ENCODE results near the gene PTGDS.

The PTGDS gene

GRCh38 chr9:136974817-136975535, 2.3 kb upstream of the PTGDS start:
- no peak for DNase-seq

- no peak for DNase-seq
Measured at GRCh38 chr9:136975644-136976043, 1.7 kb upstream of the PTGDS start.

GRCh38 chr9:136977649-136978072, 357 bp downstream of the PTGDS start:
- no peak for DNase-seq

GRCh38 chr9:136978073-136978864, 965 bp downstream of the PTGDS start:
- peak; percentile 88 for DNase-seq

DNA sequence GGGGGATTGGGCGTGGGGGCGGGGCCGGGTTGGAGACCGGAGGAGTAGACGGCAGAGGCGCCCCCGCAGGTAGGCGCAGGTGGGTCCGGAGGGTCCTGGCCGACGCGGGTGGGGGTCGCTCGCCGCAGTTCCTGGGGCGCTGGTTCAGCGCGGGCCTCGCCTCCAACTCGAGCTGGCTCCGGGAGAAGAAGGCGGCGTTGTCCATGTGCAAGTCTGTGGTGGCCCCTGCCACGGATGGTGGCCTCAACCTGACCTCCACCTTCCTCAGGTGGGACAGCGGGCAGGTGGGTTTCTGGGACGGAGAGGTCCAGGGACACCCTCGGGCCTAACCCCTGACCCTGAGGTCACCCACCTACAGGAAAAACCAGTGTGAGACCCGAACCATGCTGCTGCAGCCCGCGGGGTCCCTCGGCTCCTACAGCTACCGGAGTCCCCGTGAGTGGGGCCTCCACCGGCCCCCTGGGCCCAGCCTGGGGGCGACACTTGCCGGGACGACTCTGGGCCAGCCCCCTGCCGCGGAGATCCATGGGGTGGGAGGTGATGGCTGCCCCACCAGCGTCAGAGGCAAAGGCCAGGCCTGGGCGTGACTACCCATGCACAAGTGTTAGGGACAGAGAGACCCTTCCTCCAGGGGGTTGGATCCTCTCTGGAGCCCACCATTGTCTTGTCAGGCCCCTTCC, 1.7 kb downstream of the PTGDS start:
- DNase-seq = no peak

DNA sequence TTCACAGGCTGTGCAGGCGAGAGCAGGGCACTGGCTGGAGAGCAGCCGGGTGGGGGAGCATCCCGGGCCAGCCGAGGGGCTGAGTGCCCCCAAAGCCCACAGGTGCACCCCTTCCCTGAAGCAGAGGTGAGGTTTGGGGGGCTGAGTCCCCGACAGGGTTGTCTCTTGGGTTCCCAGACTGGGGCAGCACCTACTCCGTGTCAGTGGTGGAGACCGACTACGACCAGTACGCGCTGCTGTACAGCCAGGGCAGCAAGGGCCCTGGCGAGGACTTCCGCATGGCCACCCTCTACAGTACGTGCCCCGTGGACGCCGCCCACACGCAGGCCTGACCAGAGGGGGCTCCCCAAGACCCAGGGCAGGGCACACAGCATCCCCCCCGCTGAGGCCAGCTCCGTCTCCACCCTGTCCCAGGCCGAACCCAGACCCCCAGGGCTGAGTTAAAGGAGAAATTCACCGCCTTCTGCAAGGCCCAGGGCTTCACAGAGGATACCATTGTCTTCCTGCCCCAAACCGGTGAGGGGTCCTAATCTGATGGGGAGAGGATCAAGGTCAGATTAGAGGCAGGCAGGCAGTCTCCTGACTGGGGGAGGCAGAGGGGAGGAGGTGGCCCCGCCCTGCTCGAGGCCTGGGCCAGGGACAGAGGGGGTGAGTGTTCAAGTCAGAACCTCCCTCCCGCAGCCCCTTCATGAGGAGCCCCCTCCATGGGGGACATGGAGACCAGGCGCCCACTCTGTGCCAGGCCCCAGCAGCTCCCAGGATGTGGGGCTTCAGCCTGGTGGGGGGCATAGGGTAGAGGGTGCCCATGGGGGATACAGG, 2.7 kb downstream of the PTGDS start:
- DNase-seq = peak; percentile 27

- no peak for DNase-seq
Measured at GRCh38 chr9:136980669-136981478, 3.6 kb downstream of the PTGDS start.

DNA sequence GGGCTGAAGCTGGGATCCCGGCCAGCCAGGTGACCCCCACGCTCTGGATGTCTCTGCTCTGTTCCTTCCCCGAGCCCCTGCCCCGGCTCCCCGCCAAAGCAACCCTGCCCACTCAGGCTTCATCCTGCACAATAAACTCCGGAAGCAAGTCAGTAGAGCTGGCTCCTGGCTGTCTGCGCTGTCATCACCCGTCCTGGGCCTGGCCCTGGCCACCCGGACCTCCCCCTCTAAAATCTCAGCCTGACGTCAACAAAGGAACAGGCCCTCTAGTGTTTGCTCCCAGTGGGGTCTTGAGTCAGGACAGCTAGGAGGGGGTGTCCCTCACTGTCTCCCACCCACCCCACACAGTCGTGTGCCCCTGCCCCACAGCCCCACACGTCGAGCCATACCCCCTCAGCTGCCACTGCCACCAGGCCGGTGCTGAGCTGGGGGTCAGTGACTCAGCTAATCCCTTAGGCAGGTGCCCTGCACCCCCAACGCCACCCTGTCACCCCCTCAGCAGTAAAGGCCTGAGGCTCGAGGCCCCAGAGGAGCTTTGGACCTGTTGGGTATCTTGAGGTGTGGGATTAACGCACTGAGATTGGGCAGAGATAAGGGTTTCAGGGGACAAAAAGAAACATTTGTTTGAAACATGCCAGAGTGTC, 4.4 kb downstream of the PTGDS start:
- no peak for DNase-seq

GRCh38 chr9:136982232-136983051, 5.1 kb downstream of the PTGDS start, which contains the start of gene LCNL1:
Gene LCNL1, plus strand, starts transcription at chr9:136982993. Its CDS starts 594 bp downstream, at chr9:136983587.
- no peak for DNase-seq

DNA sequence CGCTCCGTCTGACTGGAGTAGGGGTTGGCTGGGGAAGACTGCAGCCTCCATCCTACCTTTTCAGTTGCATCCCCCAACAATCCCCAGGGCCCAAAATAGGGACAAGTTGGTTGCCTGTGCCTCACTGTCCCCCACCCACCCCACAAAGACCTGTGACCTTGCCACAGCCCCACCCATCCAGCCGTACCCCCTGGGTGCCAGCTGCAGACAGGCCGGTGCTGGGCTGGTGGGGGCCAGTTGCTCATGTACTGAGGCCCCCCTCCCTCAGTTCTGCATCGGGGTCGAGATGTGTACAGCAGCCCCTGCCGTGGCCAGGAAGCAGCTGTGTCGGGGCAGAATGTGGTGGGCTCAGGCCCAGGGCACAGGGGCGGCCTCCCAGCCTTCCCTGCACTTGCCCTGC, 5.9 kb downstream of the PTGDS start:
- no peak for DNase-seq

DNA sequence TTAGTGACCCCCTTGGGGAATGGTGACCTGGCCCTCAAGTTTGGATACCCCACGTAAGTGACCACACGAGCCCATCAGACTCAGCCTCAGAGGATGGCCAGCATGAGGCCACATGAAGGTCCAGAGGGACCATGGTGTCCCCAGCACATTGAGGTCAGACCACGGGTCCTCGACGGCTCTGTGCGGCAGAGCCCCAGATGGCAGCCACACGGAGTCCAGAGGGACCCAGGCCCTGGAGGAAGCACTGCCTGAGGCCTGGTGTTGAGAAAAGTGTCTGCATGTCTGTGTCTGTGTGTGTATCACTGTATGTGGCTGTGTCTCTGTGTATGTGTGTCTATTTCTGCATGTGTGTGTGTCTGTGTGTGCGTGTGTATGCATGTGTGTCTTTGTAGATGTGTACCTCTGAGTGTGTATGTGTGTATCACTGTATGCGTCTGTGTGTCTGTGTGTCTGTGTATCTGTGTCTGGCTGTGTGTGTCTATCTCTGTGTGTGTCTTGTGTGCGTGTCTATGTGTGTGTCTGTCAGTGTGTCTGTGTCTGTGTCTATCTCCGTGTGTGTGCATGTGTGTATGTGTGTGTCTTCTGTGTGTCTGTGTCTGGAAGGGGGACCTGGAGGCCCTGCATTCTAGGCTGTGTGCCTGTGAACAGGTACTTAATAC, 6.5 kb downstream of the PTGDS start:
- DNase-seq = no peak

DNA sequence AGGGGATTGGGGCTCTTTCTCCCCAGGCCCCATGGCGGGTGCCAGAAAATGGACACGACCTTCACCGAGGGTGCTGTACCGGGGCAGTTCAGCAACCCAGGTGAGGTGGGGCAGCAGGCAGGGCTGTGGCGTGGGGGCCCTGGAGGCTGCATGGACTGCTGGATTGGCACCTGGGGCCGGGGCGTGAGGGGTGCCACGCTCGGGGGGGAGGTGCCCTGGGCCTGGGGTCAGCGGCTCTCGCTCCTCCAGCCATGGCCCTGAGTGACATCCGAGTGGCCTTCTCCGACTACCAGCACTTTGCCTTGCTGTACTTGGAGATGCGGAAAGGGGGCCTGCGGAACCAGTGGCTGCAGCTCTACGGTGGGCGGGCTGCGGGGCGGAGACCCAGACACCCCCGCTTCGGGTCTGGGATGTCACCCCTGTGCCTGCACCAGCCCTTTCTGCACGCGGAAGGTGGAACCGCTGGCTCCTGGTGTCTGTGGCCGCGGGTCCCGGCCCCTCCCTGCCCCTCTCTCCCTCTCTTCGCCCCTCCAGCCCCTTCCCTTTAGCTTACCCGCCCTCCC, 7.2 kb downstream of the PTGDS start:
- DNase-seq = no peak

DNA sequence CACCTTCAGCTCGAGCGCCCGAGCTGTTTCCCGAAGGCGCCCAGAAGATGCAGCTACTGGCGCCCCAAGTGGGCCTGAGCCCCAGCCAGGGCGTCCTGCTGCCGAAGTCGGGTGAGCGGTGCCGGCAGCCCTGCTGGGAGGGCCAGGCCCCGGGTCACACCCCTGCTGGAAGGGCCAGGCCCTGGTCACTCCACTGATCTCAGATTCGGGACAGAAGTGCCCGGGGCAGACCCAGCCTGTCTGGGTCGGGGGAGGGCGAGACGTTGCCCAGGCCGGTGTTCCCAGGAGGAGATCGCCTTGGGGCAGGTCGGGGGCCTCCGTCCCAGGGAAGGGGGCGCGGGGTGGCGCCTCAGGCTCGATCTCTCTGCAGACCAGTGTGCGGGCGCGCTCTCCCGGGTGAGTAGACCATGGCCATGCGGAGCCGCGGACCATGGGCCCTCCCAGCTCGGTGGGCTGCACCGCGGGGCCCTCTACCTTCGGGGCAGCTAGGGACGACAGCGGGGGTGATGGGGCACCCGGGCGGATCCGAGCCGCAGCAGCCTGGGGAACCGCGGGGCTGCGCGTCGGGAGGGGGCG, 7.8 kb downstream of the PTGDS start:
- no peak for DNase-seq

DNA sequence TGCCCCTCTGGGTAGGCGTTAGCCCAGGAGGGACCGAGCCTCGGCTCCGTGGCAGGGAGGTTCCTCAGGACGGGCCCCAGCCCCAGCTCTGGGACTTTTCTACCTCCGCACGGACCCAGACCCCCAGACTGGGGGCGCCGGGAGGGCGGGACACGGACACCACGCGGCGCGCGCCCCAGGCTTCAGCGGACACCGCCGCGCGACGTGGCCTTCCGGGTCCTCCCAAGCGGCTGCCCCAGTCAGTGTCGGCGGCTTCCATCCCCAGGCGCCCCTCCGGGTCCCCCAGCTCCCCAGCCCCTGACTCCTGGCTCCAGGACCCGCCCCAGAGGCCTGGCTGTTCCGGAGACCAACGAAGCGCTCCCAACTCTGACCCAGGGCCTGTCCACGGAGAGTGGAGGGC, 8.5 kb downstream of the PTGDS start:
- no peak for DNase-seq

GRCh38 chr9:136988872-136989271, 11.6 kb downstream of the PTGDS start:
- no peak for DNase-seq

GRCh38 chr9:136990242-136990911, 13.1 kb downstream of the PTGDS start:
- no peak for DNase-seq

DNA sequence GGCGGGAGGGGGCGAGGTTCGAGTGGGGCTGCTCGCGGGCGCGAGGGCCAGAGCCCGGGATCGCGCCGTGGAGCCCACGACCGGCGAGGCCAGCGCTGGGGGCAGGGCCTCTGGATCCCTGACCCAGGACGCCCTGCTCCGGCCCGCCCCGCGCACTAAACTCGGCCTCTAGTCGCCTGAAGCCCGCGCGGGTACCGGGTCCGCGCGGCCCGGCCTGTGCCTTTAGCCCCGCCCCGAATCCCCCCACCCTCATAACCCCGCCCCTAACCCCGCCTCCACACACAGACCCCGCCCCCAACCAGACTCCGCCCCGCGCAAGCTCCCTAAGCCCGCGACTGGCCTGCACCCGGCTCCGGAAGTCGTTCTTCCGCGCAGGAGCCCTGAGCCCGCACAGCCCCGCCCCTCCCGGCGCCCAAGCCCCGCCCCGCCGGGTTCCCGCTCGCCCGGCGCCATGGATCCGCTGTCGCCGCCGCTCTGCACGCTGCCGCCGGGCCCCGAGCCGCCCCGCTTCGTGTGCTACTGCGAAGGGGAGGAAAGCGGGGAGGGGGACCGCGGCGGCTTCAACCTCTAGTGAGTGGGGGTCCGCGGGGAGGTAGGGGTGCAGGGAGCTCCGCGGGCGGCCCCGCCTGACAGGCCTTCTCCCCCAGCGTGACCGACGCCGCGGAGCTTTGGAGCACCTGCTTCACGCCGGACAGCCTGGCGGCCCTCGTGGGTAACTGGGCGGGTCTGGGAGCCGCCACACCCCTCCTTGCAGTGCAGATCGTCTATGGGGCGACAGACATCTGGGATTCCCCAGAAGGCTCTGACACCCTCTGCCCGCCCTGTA, 14.9 kb downstream of the PTGDS start, which contains the start of gene PAXX:
TSS of gene PAXX (plus strand) at position 430 of the 826 bp plus-strand sequence. CDS start at position 452, 22 bp downstream.
- peak; percentile 94 for DNase-seq

All from NCI-H82 (cell line).